Hair follicle dermal papilla cell (primary cell): Measurements from ENCODE around the gene IFNW1. TPM values are rescaled to one million over a fixed set of nuclear protein-coding genes. Genes with fewer than 3 reads are reported as not detected.

Experiments used
- small RNA-seq: library from RNA; depleted of rRNA; stranded (forward); fragments of <200 nt; gene quantifications from one replicate; pipeline ENCODE3, GENCODE V24; 2012
- total RNA-seq: library from RNA; depleted of rRNA; stranded (reverse); fragments of >200 nt; gene quantifications from 2 replicates; pipeline ENCODE4 v1.2.3, GENCODE V29; 2012

IFNW1 gene
- not detected in 2 replicates for total RNA-seq

DNA sequence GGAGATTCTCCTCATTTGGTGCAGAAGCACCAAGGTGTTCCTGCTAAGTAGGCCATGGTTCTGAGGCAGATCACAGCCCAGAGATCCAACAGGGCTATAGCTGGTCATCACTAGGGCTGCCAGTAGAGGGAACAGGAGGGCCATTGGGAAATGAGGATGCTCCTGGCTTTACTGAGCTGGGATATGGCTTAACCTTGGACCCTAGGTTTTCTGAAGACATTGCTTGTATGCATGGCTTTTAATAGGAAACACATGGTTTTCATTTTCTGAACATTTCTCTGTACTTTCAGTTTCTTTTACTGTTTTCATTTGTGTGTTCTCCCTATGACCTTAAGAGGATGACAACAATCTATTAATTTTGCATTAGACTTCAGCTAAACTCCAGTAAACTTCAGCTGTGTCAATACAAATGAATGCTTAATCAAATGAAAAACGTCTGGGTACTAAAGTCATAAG is at the start of gene IFNW1:
Gene IFNW1 (minus strand): TSS at position 406 of the 456 bp plus-strand sequence. CDS start 262 bp downstream, at position 144.

DNA sequence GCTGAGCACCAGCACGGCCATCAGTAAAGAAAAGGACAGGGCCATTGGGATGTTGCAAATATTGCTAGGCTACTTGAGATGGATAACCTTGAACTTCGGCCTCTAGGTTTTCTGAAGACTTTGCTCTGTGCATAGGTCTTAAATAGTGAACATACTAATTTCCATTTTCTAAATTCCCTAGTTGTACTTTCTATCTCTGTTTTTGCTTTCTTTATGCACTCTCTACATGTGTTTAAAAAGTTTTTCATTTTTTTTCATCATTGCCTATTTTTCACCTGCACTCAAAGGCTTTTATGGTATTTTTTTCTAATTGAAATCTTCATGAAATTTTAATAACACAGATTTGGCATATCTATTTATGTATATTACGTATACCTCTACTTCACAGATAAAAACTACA is 45.9 kb upstream of the IFNW1 start, which contains the start of gene IFNA4:
Gene IFNA4 (minus strand): TSS at position 101 of the 400 bp plus-strand sequence. CDS start 56 bp downstream, at position 45.

DNA sequence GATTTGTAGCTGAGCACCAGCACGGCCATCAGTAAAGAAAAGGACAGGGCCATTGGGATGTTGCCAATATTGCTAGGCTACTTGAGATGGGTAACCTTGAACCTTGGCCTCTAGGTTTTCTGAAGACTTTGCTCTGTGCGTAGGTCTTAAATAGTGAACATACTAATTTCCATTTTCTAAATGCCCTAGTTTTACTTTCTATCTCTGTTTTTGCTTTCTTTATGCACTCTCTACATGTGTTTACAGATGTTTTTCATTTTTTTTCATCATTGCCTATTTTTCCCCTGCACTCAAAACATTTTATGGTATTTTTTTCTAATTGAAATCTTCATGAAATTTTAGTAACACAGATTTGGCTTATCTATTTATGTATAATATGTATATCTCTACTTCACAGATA is 24.9 kb upstream of the IFNW1 start, which contains the start of gene IFNA21:
Gene IFNA21 (minus strand): TSS at position 101 of the 400 bp plus-strand sequence. CDS start 48 bp downstream, at position 53.

Small RNAs within 50 kb of the gene (small RNA-seq; reads per million reads assigned to genes)
- gene IFNWP4 (not detected), gene RF00019 (not detected)

Other genes with a start within 250 kb of the IFNW1 start
- 14.5 and 19.0 TPM in 2 replicates for gene HACD4, start 110.2 kb downstream of the IFNW1 start, total RNA-seq
- not detected in 2 replicates for gene IFNB1, start 63.9 kb downstream of the IFNW1 start, total RNA-seq
- gene IFNA21, start 24.8 kb upstream of the IFNW1 start, total RNA-seq = not detected in 2 replicates
- gene IFNA4, start 45.8 kb upstream of the IFNW1 start, total RNA-seq = not detected in 2 replicates
- not detected in 2 replicates for gene IFNA7, start 60.4 kb upstream of the IFNW1 start, total RNA-seq
- not detected in 2 replicates for gene IFNA10, start 65.3 kb upstream of the IFNW1 start, total RNA-seq
- gene IFNA16, start 75.5 kb upstream of the IFNW1 start, total RNA-seq = not detected in 2 replicates
- not detected in 2 replicates for gene IFNA17, start 86.4 kb upstream of the IFNW1 start, total RNA-seq
- not detected in 2 replicates for gene IFNA14, start 98.2 kb upstream of the IFNW1 start, total RNA-seq
- 0.32 TPM in 1 of 2 replicates, not detected in the other for gene IFNA5, start 163.5 kb upstream of the IFNW1 start, total RNA-seq
- 56.6 and 68.8 TPM in 2 replicates for gene KLHL9, start 193.6 kb upstream of the IFNW1 start, total RNA-seq
- gene IFNA6, start 209.1 kb upstream of the IFNW1 start, total RNA-seq = not detected in 2 replicates
- not detected in 2 replicates for gene IFNA13, start 226.2 kb upstream of the IFNW1 start, total RNA-seq
- gene IFNA2, start 243.6 kb upstream of the IFNW1 start, total RNA-seq = not detected in 2 replicates